ENCODE measurements around the gene SORD.

DNA sequence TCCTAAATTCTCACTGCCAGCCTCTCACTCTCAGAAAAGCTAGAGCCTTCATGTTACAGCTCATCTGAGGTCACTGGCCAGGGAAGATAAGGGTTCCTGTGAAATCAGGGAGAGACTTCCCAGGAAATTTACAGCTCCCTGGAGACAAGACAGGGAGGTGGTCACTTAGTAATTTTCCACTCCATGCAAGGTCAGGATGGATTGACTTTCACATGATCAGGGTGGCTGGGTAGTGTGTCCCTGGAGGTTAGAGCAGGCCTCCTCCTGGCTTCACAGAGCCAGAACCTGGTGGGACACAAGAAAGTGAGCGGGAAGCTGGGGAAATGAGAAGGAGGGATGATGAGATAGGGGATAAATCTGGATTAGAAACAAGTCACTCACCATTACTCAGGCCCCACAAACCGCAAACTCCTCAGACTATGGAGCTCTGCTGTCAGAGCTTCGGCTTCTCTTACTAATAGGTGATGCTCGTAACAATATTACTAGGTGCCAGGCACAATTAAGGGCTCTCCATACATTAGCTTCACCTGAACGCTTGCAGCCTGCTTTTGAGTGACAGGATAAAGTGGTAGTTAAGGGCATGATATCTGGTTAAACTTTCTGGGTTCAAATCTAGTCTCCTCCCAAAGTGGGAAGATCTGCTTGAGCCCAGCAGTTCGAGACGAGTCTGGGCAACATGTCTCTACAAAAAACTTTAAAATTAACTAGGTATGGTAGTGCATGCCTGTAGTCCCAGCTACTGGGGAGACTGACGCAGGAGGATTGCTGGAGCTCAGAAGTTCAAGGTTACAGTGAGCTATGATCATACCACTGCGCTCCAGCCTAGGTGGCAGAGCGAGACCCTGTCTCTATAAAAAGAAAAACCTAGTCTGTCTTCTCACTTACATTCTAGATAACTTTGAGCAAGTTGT lies 66.1 kb downstream of the SORD start:
- no peak for TF ChIP-seq POLR2A (IDR thresholded peaks at IDR 0.05; ENCODE audit: low read length)
- no peak for TF ChIP-seq GATA1 (IDR thresholded peaks at IDR 0.05; ENCODE audit: low read depth, low read length)
